ENCODE data around the gene LIPC.

The LIPC gene

GRCh38 chr15:58472821-58473581, 41.2 kb downstream of the LIPC start:
- DNase-seq: no peak

- no peak for DNase-seq
Measured at GRCh38 chr15:58473724-58474123, 41.9 kb downstream of the LIPC start.

- peak in 1 of 56 donors; percentile 10 for DNase-seq
Measured at GRCh38 chr15:58474741-58475323, 43.0 kb downstream of the LIPC start.

GRCh38 chr15:58475573-58476524, 44.1 kb downstream of the LIPC start:
- peak in 8 of 56 donors; percentile 11 to 29 (median 15) for DNase-seq

- DNase-seq: no peak
Measured at GRCh38 chr15:58476525-58477162, 44.9 kb downstream of the LIPC start.

- peak in 4 of 56 donors; percentile 7 to 20 (median 11) for DNase-seq
Measured at GRCh38 chr15:58477170-58477569, 45.4 kb downstream of the LIPC start.

- no peak for DNase-seq
Measured at GRCh38 chr15:58478035-58478434, 46.2 kb downstream of the LIPC start.

GRCh38 chr15:58478579-58478978, 46.8 kb downstream of the LIPC start:
- DNase-seq: no peak

GRCh38 chr15:58479941-58480340, 48.1 kb downstream of the LIPC start:
- DNase-seq: no peak

- no peak for DNase-seq
Measured at GRCh38 chr15:58483376-58483775, 51.6 kb downstream of the LIPC start.

GRCh38 chr15:58484791-58485600, 53.2 kb downstream of the LIPC start:
- no peak for DNase-seq

GRCh38 chr15:58486062-58486461, 54.3 kb downstream of the LIPC start:
- DNase-seq: no peak

- DNase-seq: no peak
Measured at GRCh38 chr15:58486564-58486963, 54.8 kb downstream of the LIPC start.

- no peak for DNase-seq
Measured at GRCh38 chr15:58487041-58487723, 55.4 kb downstream of the LIPC start.

GRCh38 chr15:58487724-58488120, 55.9 kb downstream of the LIPC start:
- DNase-seq: no peak

GRCh38 chr15:58489289-58490085, 57.7 kb downstream of the LIPC start:
- DNase-seq: no peak

GRCh38 chr15:58490086-58490887, 58.5 kb downstream of the LIPC start:
- DNase-seq: peak in 34 of 56 donors; percentile 10 to 73 (median 46)

GRCh38 chr15:58490888-58491473, 59.2 kb downstream of the LIPC start:
- no peak for DNase-seq
